HL-60 (cell line): Measurements from ENCODE around the gene C11orf71.

Experiments
- DNase-seq, 2 experiments: peaks; one replicate each; pipeline ENCODE4 v3.0.0-alpha.2; 2010 to 2020; ENCODE audit warnings: low read depth in 1 of 2, low spot score in 1 of 2
- H3K27ac ChIP-seq: fragments of 250-450 bp; sonication (Bioruptor Pico); replicated peaks from 2 replicates; pipeline ENCODE4 v1.5.1; 2020; ENCODE audit warnings: mild to moderate bottlenecking, moderate library complexity
- H3K27me3 ChIP-seq: fragments of 250-450 bp; sonication (Bioruptor Pico); 2 replicates; pipeline ENCODE4 v1.5.1; 2021; ENCODE audit warnings: mild to moderate bottlenecking, moderate library complexity; ENCODE audit not compliant: insufficient read depth, poor library complexity, severe bottlenecking
- H3K4me3 ChIP-seq: replicated peaks from 2 replicates; pipeline ENCODE4 v1.5.1; 2011; ENCODE audit warnings: mild to moderate bottlenecking, control low read depth, low read length; ENCODE audit not compliant: insufficient read depth
- CTCF ChIP-seq: IDR thresholded peaks from one replicate; pipeline ENCODE4 v1.5.1; 2011; ENCODE audit warnings: low read length, control low read depth, inconsistent platforms; ENCODE audit not compliant: insufficient read depth
- GABPA ChIP-seq: IDR thresholded peaks from 2 replicates; pipeline ENCODE4 v1.6.1; 2012; ENCODE audit warnings: low read depth
- POLR2AphosphoS5 ChIP-seq: IDR thresholded peaks from 2 replicates; pipeline ENCODE4 v1.6.1; 2012; ENCODE audit warnings: low read depth
- SPI1 ChIP-seq: IDR thresholded peaks from 2 replicates; pipeline ENCODE4 v1.6.1; 2012; ENCODE audit warnings: low read depth, mild to moderate bottlenecking, borderline replicate concordance
- TF ChIP-seq, protein P1 (sequence below): IDR thresholded peaks from 2 replicates; pipeline ENCODE4 v1.6.1; 2012; ENCODE audit warnings: low read depth; ENCODE audit not compliant: insufficient replicate concordance

Gene C11orf71

GRCh38 chr11:114366331-114367243 lies 33.7 kb downstream of the C11orf71 start:
- TF ChIP-seq POLR2AphosphoS5 (no peak), SPI1 (no peak), GABPA (no peak), CTCF (no peak)
- TF ChIP-seq, protein P1, sequence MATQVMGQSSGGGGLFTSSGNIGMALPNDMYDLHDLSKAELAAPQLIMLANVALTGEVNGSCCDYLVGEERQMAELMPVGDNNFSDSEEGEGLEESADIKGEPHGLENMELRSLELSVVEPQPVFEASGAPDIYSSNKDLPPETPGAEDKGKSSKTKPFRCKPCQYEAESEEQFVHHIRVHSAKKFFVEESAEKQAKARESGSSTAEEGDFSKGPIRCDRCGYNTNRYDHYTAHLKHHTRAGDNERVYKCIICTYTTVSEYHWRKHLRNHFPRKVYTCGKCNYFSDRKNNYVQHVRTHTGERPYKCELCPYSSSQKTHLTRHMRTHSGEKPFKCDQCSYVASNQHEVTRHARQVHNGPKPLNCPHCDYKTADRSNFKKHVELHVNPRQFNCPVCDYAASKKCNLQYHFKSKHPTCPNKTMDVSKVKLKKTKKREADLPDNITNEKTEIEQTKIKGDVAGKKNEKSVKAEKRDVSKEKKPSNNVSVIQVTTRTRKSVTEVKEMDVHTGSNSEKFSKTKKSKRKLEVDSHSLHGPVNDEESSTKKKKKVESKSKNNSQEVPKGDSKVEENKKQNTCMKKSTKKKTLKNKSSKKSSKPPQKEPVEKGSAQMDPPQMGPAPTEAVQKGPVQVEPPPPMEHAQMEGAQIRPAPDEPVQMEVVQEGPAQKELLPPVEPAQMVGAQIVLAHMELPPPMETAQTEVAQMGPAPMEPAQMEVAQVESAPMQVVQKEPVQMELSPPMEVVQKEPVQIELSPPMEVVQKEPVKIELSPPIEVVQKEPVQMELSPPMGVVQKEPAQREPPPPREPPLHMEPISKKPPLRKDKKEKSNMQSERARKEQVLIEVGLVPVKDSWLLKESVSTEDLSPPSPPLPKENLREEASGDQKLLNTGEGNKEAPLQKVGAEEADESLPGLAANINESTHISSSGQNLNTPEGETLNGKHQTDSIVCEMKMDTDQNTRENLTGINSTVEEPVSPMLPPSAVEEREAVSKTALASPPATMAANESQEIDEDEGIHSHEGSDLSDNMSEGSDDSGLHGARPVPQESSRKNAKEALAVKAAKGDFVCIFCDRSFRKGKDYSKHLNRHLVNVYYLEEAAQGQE, result no peak
- H3K27me3 ChIP-seq, result no peaks in the 10 kb centered on the region
- no peak overlapping the region for H3K4me3 ChIP-seq
- no peak overlapping the region for H3K27ac ChIP-seq
- DNase-seq, result no peak

GRCh38 chr11:114362958-114363357 lies 37.4 kb downstream of the C11orf71 start:
- no peak overlapping the region for H3K27ac ChIP-seq
- H3K27me3 ChIP-seq, result no peaks in the 10 kb centered on the region
- TF ChIP-seq, protein P1, result no peak
- TF ChIP-seq POLR2AphosphoS5, result no peak
- H3K4me3 ChIP-seq, result no peak overlapping the region
- no peak for DNase-seq

GRCh38 chr11:114362326-114362725 lies 38.0 kb downstream of the C11orf71 start:
- no peak overlapping the region for H3K27ac ChIP-seq
- H3K27me3 ChIP-seq, result no peaks in the 10 kb centered on the region
- TF ChIP-seq, protein P1, result no peak
- no peak for TF ChIP-seq POLR2AphosphoS5
- TF ChIP-seq CTCF, result no peak
- no peak for TF ChIP-seq GABPA
- no peak for TF ChIP-seq SPI1
- DNase-seq, result no peak
- no peak overlapping the region for H3K4me3 ChIP-seq
